ENCODE data around the gene LRR1.

LRR1 gene

GRCh38 chr14:49585803-49586672, 12.7 kb upstream of the LRR1 start, which contains the start of gene RPS29:
Gene RPS29 (minus strand): TSS chr14:49586380. CDS start chr14:49586346, 34 bp downstream.
- peak within 1 kb of the TSS; percentile 96 for H3K27ac ChIP-seq (ENCODE audit: low read depth, low read length)
- no peaks in the 10 kb centered on the region for H3K27me3 ChIP-seq (ENCODE audit: control insufficient read depth in 1 of 2, insufficient read depth in 2 of 2, low read length in 2 of 2)
- peak within 1 kb of the TSS; percentile 96 to 100 for H3K4me3 ChIP-seq (ENCODE audit: low read depth in 1 of 2, low read length in 2 of 2)
- H3K9ac ChIP-seq (ENCODE audit: low read depth in 1 of 2, low read length in 2 of 2): peak within 1 kb of the TSS; percentile 95 to 98
- no peaks in the 10 kb centered on the region for H3K9me3 ChIP-seq (ENCODE audit: control insufficient read depth in 1 of 2, low read length in 2 of 2)
- peaks cover 10 to 28% of the 10 kb centered on the region in 2 donors for H3K36me3 ChIP-seq (ENCODE audit: control insufficient read depth in 1 of 2, insufficient read depth in 2 of 2, low read length in 2 of 2)
- peaks cover 12 to 20% of the 10 kb centered on the region in 2 donors for H3K4me1 ChIP-seq (ENCODE audit: control insufficient read depth in 1 of 2, insufficient read depth in 2 of 2, low read length in 2 of 2)

GRCh38 chr14:49586673-49587460, 11.9 kb upstream of the LRR1 start:
- H3K9me3 ChIP-seq (ENCODE audit: control insufficient read depth in 1 of 2, low read length in 2 of 2): no peaks in the 10 kb centered on the region
- H3K27ac ChIP-seq (ENCODE audit: low read depth, low read length): peak overlapping the region; percentile 73
- H3K36me3 ChIP-seq (ENCODE audit: control insufficient read depth in 1 of 2, insufficient read depth in 2 of 2, low read length in 2 of 2): peaks cover 10 to 21% of the 10 kb centered on the region in 2 donors
- H3K4me3 ChIP-seq (ENCODE audit: low read depth in 1 of 2, low read length in 2 of 2): peak overlapping the region; percentile 96 to 100
- peaks cover 12 to 20% of the 10 kb centered on the region in 2 donors for H3K4me1 ChIP-seq (ENCODE audit: control insufficient read depth in 1 of 2, insufficient read depth in 2 of 2, low read length in 2 of 2)
- peak overlapping the region in 1 of 2 donors; percentile 98 for H3K9ac ChIP-seq (ENCODE audit: low read depth in 1 of 2, low read length in 2 of 2)
- no peaks in the 10 kb centered on the region for H3K27me3 ChIP-seq (ENCODE audit: control insufficient read depth in 1 of 2, insufficient read depth in 2 of 2, low read length in 2 of 2)

- Histone ChIP-seq H3K36me3 (ENCODE audit: control insufficient read depth in 1 of 2, insufficient read depth in 2 of 2, low read length in 2 of 2) (no peaks in the 10 kb centered on the region), H3K27ac (ENCODE audit: low read depth, low read length) (no peak overlapping the region), H3K27me3 (ENCODE audit: control insufficient read depth in 1 of 2, insufficient read depth in 2 of 2, low read length in 2 of 2) (no peaks in the 10 kb centered on the region), H3K9ac (ENCODE audit: low read depth in 1 of 2, low read length in 2 of 2) (no peak overlapping the region), H3K4me3 (ENCODE audit: low read depth in 1 of 2, low read length in 2 of 2) (no peak overlapping the region), H3K9me3 (ENCODE audit: control insufficient read depth in 1 of 2, low read length in 2 of 2) (no peaks in the 10 kb centered on the region), H3K4me1 (ENCODE audit: control insufficient read depth in 1 of 2, insufficient read depth in 2 of 2, low read length in 2 of 2) (peaks cover 11 to 16% of the 10 kb centered on the region in 2 donors)
Observed at GRCh38 chr14:49589387-49589786, 9.4 kb upstream of the LRR1 start.

GRCh38 chr14:49593016-49593415, 5.7 kb upstream of the LRR1 start:
- H3K4me3 ChIP-seq (ENCODE audit: low read depth in 1 of 2, low read length in 2 of 2): no peak overlapping the region
- H3K27me3 ChIP-seq (ENCODE audit: control insufficient read depth in 1 of 2, insufficient read depth in 2 of 2, low read length in 2 of 2): no peaks in the 10 kb centered on the region
- no peaks in the 10 kb centered on the region for H3K36me3 ChIP-seq (ENCODE audit: control insufficient read depth in 1 of 2, insufficient read depth in 2 of 2, low read length in 2 of 2)
- H3K9ac ChIP-seq (ENCODE audit: low read depth in 1 of 2, low read length in 2 of 2): no peak overlapping the region
- peaks cover 16 to 17% of the 10 kb centered on the region in 2 donors for H3K4me1 ChIP-seq (ENCODE audit: control insufficient read depth in 1 of 2, insufficient read depth in 2 of 2, low read length in 2 of 2)
- H3K9me3 ChIP-seq (ENCODE audit: control insufficient read depth in 1 of 2, low read length in 2 of 2): no peaks in the 10 kb centered on the region
- H3K27ac ChIP-seq (ENCODE audit: low read depth, low read length): no peak overlapping the region

GRCh38 chr14:49594347-49595091, 4.2 kb upstream of the LRR1 start:
- Histone ChIP-seq H3K27me3 (ENCODE audit: control insufficient read depth in 1 of 2, insufficient read depth in 2 of 2, low read length in 2 of 2) (no peaks in the 10 kb centered on the region), H3K27ac (ENCODE audit: low read depth, low read length) (peak overlapping the region; percentile 28), H3K4me1 (ENCODE audit: control insufficient read depth in 1 of 2, insufficient read depth in 2 of 2, low read length in 2 of 2) (peaks cover 16 to 17% of the 10 kb centered on the region in 2 donors), H3K36me3 (ENCODE audit: control insufficient read depth in 1 of 2, insufficient read depth in 2 of 2, low read length in 2 of 2) (no peaks in the 10 kb centered on the region), H3K9ac (ENCODE audit: low read depth in 1 of 2, low read length in 2 of 2) (peak overlapping the region in 1 of 2 donors; percentile 45), H3K4me3 (ENCODE audit: low read depth in 1 of 2, low read length in 2 of 2) (no peak overlapping the region), H3K9me3 (ENCODE audit: control insufficient read depth in 1 of 2, low read length in 2 of 2) (no peaks in the 10 kb centered on the region)

GRCh38 chr14:49598189-49598484, 603 bp upstream of the LRR1 start:
- peak overlapping the region; percentile 94 to 99 for H3K9ac ChIP-seq (ENCODE audit: low read depth in 1 of 2, low read length in 2 of 2)
- peaks cover 0 to 3% of the 10 kb centered on the region in 2 donors for H3K36me3 ChIP-seq (ENCODE audit: control insufficient read depth in 1 of 2, insufficient read depth in 2 of 2, low read length in 2 of 2)
- H3K9me3 ChIP-seq (ENCODE audit: control insufficient read depth in 1 of 2, low read length in 2 of 2): no peaks in the 10 kb centered on the region
- H3K4me1 ChIP-seq (ENCODE audit: control insufficient read depth in 1 of 2, insufficient read depth in 2 of 2, low read length in 2 of 2): peaks cover 14 to 16% of the 10 kb centered on the region in 2 donors
- peak overlapping the region; percentile 97 for H3K27ac ChIP-seq (ENCODE audit: low read depth, low read length)
- H3K4me3 ChIP-seq (ENCODE audit: low read depth in 1 of 2, low read length in 2 of 2): peak overlapping the region; percentile 82 to 99
- no peaks in the 10 kb centered on the region for H3K27me3 ChIP-seq (ENCODE audit: control insufficient read depth in 1 of 2, insufficient read depth in 2 of 2, low read length in 2 of 2)

GRCh38 chr14:49607583-49607982, 8.8 kb downstream of the LRR1 start:
- Histone ChIP-seq H3K27ac (ENCODE audit: low read depth, low read length) (no peak overlapping the region), H3K4me1 (ENCODE audit: control insufficient read depth in 1 of 2, insufficient read depth in 2 of 2, low read length in 2 of 2) (peaks cover 0 to 2% of the 10 kb centered on the region in 2 donors), H3K9me3 (ENCODE audit: control insufficient read depth in 1 of 2, low read length in 2 of 2) (no peaks in the 10 kb centered on the region), H3K27me3 (ENCODE audit: control insufficient read depth in 1 of 2, insufficient read depth in 2 of 2, low read length in 2 of 2) (no peaks in the 10 kb centered on the region), H3K36me3 (ENCODE audit: control insufficient read depth in 1 of 2, insufficient read depth in 2 of 2, low read length in 2 of 2) (peaks cover 0 to 13% of the 10 kb centered on the region in 2 donors), H3K9ac (ENCODE audit: low read depth in 1 of 2, low read length in 2 of 2) (no peak overlapping the region), H3K4me3 (ENCODE audit: low read depth in 1 of 2, low read length in 2 of 2) (peak overlapping the region in 1 of 2 donors; percentile 24)

- Histone ChIP-seq H3K4me3 (ENCODE audit: low read depth in 1 of 2, low read length in 2 of 2) (no peak overlapping the region), H3K27ac (ENCODE audit: low read depth, low read length) (no peak overlapping the region), H3K9me3 (ENCODE audit: control insufficient read depth in 1 of 2, low read length in 2 of 2) (no peaks in the 10 kb centered on the region), H3K27me3 (ENCODE audit: control insufficient read depth in 1 of 2, insufficient read depth in 2 of 2, low read length in 2 of 2) (no peaks in the 10 kb centered on the region), H3K9ac (ENCODE audit: low read depth in 1 of 2, low read length in 2 of 2) (no peak overlapping the region), H3K36me3 (ENCODE audit: control insufficient read depth in 1 of 2, insufficient read depth in 2 of 2, low read length in 2 of 2) (peaks cover 0 to 14% of the 10 kb centered on the region in 2 donors), H3K4me1 (ENCODE audit: control insufficient read depth in 1 of 2, insufficient read depth in 2 of 2, low read length in 2 of 2) (peaks cover 0 to 2% of the 10 kb centered on the region in 2 donors)
Observed at GRCh38 chr14:49612251-49612650, 13.5 kb downstream of the LRR1 start.

- no peak overlapping the region for H3K27ac ChIP-seq (ENCODE audit: low read depth, low read length)
- no peaks in the 10 kb centered on the region for H3K27me3 ChIP-seq (ENCODE audit: control insufficient read depth in 1 of 2, insufficient read depth in 2 of 2, low read length in 2 of 2)
- no peaks in the 10 kb centered on the region for H3K9me3 ChIP-seq (ENCODE audit: control insufficient read depth in 1 of 2, low read length in 2 of 2)
- H3K4me1 ChIP-seq (ENCODE audit: control insufficient read depth in 1 of 2, insufficient read depth in 2 of 2, low read length in 2 of 2): no peaks in the 10 kb centered on the region
- no peak overlapping the region for H3K9ac ChIP-seq (ENCODE audit: low read depth in 1 of 2, low read length in 2 of 2)
- peaks cover 0 to 18% of the 10 kb centered on the region in 2 donors for H3K36me3 ChIP-seq (ENCODE audit: control insufficient read depth in 1 of 2, insufficient read depth in 2 of 2, low read length in 2 of 2)
- H3K4me3 ChIP-seq (ENCODE audit: low read depth in 1 of 2, low read length in 2 of 2): no peak overlapping the region
Observed at GRCh38 chr14:49612671-49613070, 13.9 kb downstream of the LRR1 start.
